GM23338 (cell line): ENCODE data around the gene S100PBP. TPM values are rescaled to one million over a fixed set of nuclear protein-coding genes. Genes with fewer than 3 reads are reported as not detected.
"Not testable (repeated sequence)": the region's sequence is repeated elsewhere in the genome, so short reads cannot be mapped to it uniquely, and the experiment has no call there.

ENCODE experiments used
- ATAC-seq: fragments of 200-7000 bp; cut with Tn5 transposase; 3 replicates; pipeline ENCODE4 v1.9.1; 2020
- DNase-seq: peaks from one replicate; pipeline ENCODE4 v3.0.0-alpha.2; 2015; ENCODE audit warnings: low spot score
- H2AFZ ChIP-seq: fragments of 200-600 bp; sonication (generic); 2 replicates; pipeline ENCODE4 v1.8.0; 2016; ENCODE audit warnings: antibody characterized with exemption, mild to moderate bottlenecking, moderate library complexity
- H3F3A ChIP-seq: fragments of 200-600 bp; sonication (generic); replicated peaks from 2 replicates; pipeline ENCODE4 v1.8.0; 2017; ENCODE audit warnings: antibody characterized with exemption, mixed run types, low read depth
- H3K27ac ChIP-seq: fragments of 200-600 bp; sonication (generic); 2 replicates; pipeline ENCODE4 v1.6.1; 2016; ENCODE audit warnings: low read depth
- H3K27me3 ChIP-seq: fragments of 200-600 bp; sonication (generic); 2 replicates; pipeline ENCODE4 v1.8.0; 2016; ENCODE audit warnings: mild to moderate bottlenecking, mixed run types, moderate library complexity; ENCODE audit not compliant: insufficient read depth
- H3K36me3 ChIP-seq: fragments of 200-600 bp; sonication (generic); 2 replicates; pipeline ENCODE4 v1.8.0; 2016; ENCODE audit warnings: mild to moderate bottlenecking; ENCODE audit not compliant: insufficient read depth
- H3K4me1 ChIP-seq: fragments of 200-600 bp; sonication (generic); 2 replicates; pipeline ENCODE4 v1.8.0; 2016; ENCODE audit warnings: mild to moderate bottlenecking, moderate library complexity; ENCODE audit not compliant: insufficient read depth
- H3K4me2 ChIP-seq: fragments of 200-600 bp; sonication (generic); 2 replicates; pipeline ENCODE4 v1.7.1; 2017; ENCODE audit warnings: mixed run types
- H3K4me3 ChIP-seq: fragments of 200-600 bp; sonication (generic); 2 replicates; pipeline ENCODE4 v1.6.1; 2016; ENCODE audit warnings: mixed run types
- H3K79me2 ChIP-seq: fragments of 200-600 bp; sonication (generic); replicated peaks from 2 replicates; pipeline ENCODE4 v1.8.0; 2017; ENCODE audit warnings: mild to moderate bottlenecking; ENCODE audit not compliant: insufficient read depth
- H3K9me2 ChIP-seq: fragments of 200-600 bp; sonication (generic); 2 replicates; pipeline ENCODE4 v1.8.0; 2017; ENCODE audit not compliant: insufficient read depth
- H4K20me1 ChIP-seq: fragments of 200-600 bp; sonication (generic); replicated peaks from 2 replicates; pipeline ENCODE4 v1.8.0; 2017; ENCODE audit warnings: mild to moderate bottlenecking; ENCODE audit not compliant: insufficient read depth
- H3K27ac Mint-ChIP-seq: 2 replicates; pipeline ENCODE4 v1.8.0; 2020; ENCODE audit warnings: inconsistent platforms, mild to moderate bottlenecking, moderate library complexity, mixed read lengths
- H3K27me3 Mint-ChIP-seq: 3 replicates; pipeline ENCODE4 v1.8.0; 2022; ENCODE audit warnings: low read depth, mild to moderate bottlenecking, moderate library complexity, mixed read lengths, inconsistent platforms; ENCODE audit not compliant: insufficient read depth, poor library complexity
- H3K36me3 Mint-ChIP-seq: 3 replicates; pipeline ENCODE4 v1.8.0; 2021; ENCODE audit warnings: low read depth, mild to moderate bottlenecking, inconsistent platforms, moderate library complexity, mixed read lengths
- H3K4me1 Mint-ChIP-seq: 3 replicates; pipeline ENCODE4 v1.8.0; 2020; ENCODE audit warnings: mild to moderate bottlenecking, inconsistent platforms, mixed read lengths
- H3K4me3 Mint-ChIP-seq: 3 replicates; pipeline ENCODE4 v1.8.0; 2021; ENCODE audit warnings: moderate library complexity, mild to moderate bottlenecking, inconsistent platforms, mixed read lengths
- H3K9me3 Mint-ChIP-seq: 3 replicates; pipeline ENCODE4 v1.8.0; 2020; ENCODE audit warnings: moderate library complexity, mild to moderate bottlenecking, inconsistent platforms, mixed read lengths
- CREB1 ChIP-seq: fragments of 250-450 bp; sonication (Bioruptor Pico); IDR thresholded peaks from 2 replicates; pipeline ENCODE4 v1.5.0; 2020; ENCODE audit warnings: low read depth, mild to moderate bottlenecking, moderate library complexity
- ETS1 ChIP-seq: IDR thresholded peaks from 2 replicates; pipeline ENCODE4 v1.6.1; 2016; ENCODE audit warnings: antibody characterized with exemption
- EZH2 ChIP-seq: fragments of 200-600 bp; sonication (generic); IDR thresholded peaks from one replicate; pipeline ENCODE4 v1.8.0; 2017; ENCODE audit warnings: antibody characterized with exemption, mild to moderate bottlenecking, low read depth; ENCODE audit not compliant: unreplicated experiment
- EZH2phosphoT487 ChIP-seq: fragments of 200-600 bp; sonication (generic); IDR thresholded peaks from one replicate; pipeline ENCODE4 v1.8.1; 2018; ENCODE audit warnings: antibody characterized with exemption; ENCODE audit not compliant: unreplicated experiment
- NANOG ChIP-seq: IDR thresholded peaks from 2 replicates; pipeline ENCODE4 v1.6.1; 2016; ENCODE audit warnings: antibody characterized with exemption, borderline replicate concordance
- POLR2AphosphoS5 ChIP-seq: IDR thresholded peaks from 2 replicates; pipeline ENCODE4 v1.6.1; 2016; ENCODE audit warnings: antibody characterized with exemption, low read depth
- STAT1 ChIP-seq: IDR thresholded peaks from one replicate; pipeline ENCODE4 v1.6.1; 2016; ENCODE audit warnings: antibody characterized with exemption; ENCODE audit not compliant: unreplicated experiment
- ZNF331 ChIP-seq: fragments of 250-450 bp; sonication (Bioruptor Pico); IDR thresholded peaks from 2 replicates; pipeline ENCODE4 v1.5.0; 2020; ENCODE audit warnings: low read depth, mild to moderate bottlenecking, moderate library complexity
- polyA plus RNA-seq: library from polyadenylated mRNA; unstranded; fragments of >200 nt; fragmentation: Nextera tagmentation; extraction: Ambion mirVana; gene quantifications from 2 replicates; pipeline ENCODE4 v1.2.1, GENCODE V29; 2016
- total RNA-seq: library from RNA; depleted of rRNA; stranded (reverse); fragments of >200 nt; shearing (Covaris generic); gene quantifications from 2 replicates; pipeline ENCODE4 v1.2.3, GENCODE V29; 2014

Gene S100PBP
- total and polyA plus RNA-seq, 2 experiments from 2014 or later = 30.6 to 65.2 TPM

DNA sequence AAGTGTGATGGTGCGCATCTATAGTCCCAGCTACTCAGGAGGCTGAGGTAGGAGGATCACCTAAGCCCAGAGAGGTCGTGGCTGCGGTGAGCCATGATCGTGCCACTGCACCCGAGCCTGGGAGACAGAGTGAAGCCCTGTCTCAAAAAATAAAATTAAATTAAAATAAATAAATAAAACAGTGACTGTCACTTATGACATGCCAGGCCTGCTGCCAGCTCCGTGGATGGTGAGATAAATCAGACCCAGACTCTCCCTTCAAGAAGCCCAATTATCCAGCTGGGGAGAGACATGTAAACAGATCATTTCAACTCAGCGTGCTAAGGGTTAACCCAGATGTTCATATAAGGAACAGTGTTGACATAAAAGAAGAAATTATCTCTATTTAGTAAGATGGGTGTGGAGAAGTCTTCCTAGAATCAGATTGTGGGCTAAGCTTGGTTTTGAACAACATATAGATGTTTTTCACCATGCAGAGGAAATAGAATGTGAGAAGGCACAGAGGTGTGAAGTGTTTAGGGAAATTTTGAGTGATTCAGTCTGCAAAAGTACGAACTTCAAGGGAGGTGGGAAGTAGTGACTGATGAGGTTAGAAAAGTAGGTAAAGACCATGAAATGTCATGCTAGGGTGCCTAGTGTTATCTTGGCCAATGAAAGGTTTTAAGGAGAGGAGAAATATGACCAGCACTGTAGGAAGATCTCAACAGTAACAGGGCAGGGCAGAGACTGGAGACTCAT, 18.6 kb upstream of the S100PBP start:
- Histone ChIP-seq H4K20me1 (peaks cover 50% of the 10 kb centered on the region), H3K4me1 (no peaks in the 10 kb centered on the region), H2AFZ (no peak overlapping the region), H3K36me3 (peaks cover 73% of the 10 kb centered on the region), H3K27me3 (no peaks in the 10 kb centered on the region), H3K9me2 (no peaks in the 10 kb centered on the region), H3K4me3 (no peak overlapping the region), H3F3A (peaks cover 19% of the 10 kb centered on the region), H3K79me2 (peaks cover 39% of the 10 kb centered on the region), H3K4me2 (no peak overlapping the region), H3K27ac (0 out of 2 replicates have a peak overlapping the region, but pooled peaks have one; percentile 50)
- no peaks in the 10 kb centered on the region for H3K27me3 Mint-ChIP-seq
- TF ChIP-seq NANOG (no peak), ZNF331 (no peak), ETS1 (no peak), CREB1 (CRISPR knock-in tag) (no peak), POLR2AphosphoS5 (no peak), STAT1 (no peak), EZH2 (no peak), EZH2phosphoT487 (no peak)
- no peak for ATAC-seq
- no peak overlapping the region for H3K4me3 Mint-ChIP-seq
- no peaks in the 10 kb centered on the region for H3K4me1 Mint-ChIP-seq
- DNase-seq = no peak
- H3K27ac Mint-ChIP-seq = no peak overlapping the region; the same call in 1 of the 2 replicates
- H3K9me3 Mint-ChIP-seq = no peaks in the 10 kb centered on the region
- peaks cover 82% of the 10 kb centered on the region for H3K36me3 Mint-ChIP-seq

GRCh38 chr1:32801096-32801715, 16.2 kb upstream of the S100PBP start:
- Mint-ChIP-seq H3K4me1 (no peaks in the 10 kb centered on the region), H3K9me3 (no peaks in the 10 kb centered on the region), H3K27ac (no peak overlapping the region), H3K36me3 (peaks cover 89% of the 10 kb centered on the region), H3K27me3 (no peaks in the 10 kb centered on the region), H3K4me3 (no peak overlapping the region)
- Histone ChIP-seq H3K9me2 (no peaks in the 10 kb centered on the region), H3F3A (peaks cover 22% of the 10 kb centered on the region), H3K4me3 (no peak overlapping the region), H3K4me1 (no peaks in the 10 kb centered on the region), H3K27ac (peak overlapping the region; percentile 63), H3K79me2 (peaks cover 49% of the 10 kb centered on the region), H2AFZ (no peak overlapping the region), H3K27me3 (no peaks in the 10 kb centered on the region), H3K4me2 (no peak overlapping the region), H4K20me1 (peaks cover 41% of the 10 kb centered on the region; the same call in 1 of the 2 replicates), H3K36me3 (peaks cover 71% of the 10 kb centered on the region)
- DNase-seq (no peak), ATAC-seq (no peak)
- no peak for TF ChIP-seq ETS1

GRCh38 chr1:32804460-32804859, 13.0 kb upstream of the S100PBP start:
- peaks cover 72% of the 10 kb centered on the region for H3K36me3 ChIP-seq

More at GRCh38 chr1:32804460-32804859, 13.0 kb upstream of the S100PBP start:
- not testable (repeated sequence) for H3K9me2 ChIP-seq, DNase-seq, H3K4me1 ChIP-seq, H3K9me3 Mint-ChIP-seq, H3K4me3 Mint-ChIP-seq, H3K27ac Mint-ChIP-seq, H3K4me1 Mint-ChIP-seq, ATAC-seq, H2AFZ ChIP-seq, H3K27ac ChIP-seq, H3K4me2 ChIP-seq, H3K27me3 Mint-ChIP-seq, H3K27me3 ChIP-seq, H3K4me3 ChIP-seq
- H4K20me1 ChIP-seq = peaks cover 48% of the 10 kb centered on the region
- H3K36me3 Mint-ChIP-seq = peaks cover 92% of the 10 kb centered on the region
- peaks cover 13% of the 10 kb centered on the region for H3F3A ChIP-seq
- H3K79me2 ChIP-seq = peaks cover 71% of the 10 kb centered on the region
